ENCODE data around the gene ZKSCAN7.
"Not testable (repeated sequence)": the region's sequence is repeated elsewhere in the genome, so short reads cannot be mapped to it uniquely, and the experiment has no call there.

DNA sequence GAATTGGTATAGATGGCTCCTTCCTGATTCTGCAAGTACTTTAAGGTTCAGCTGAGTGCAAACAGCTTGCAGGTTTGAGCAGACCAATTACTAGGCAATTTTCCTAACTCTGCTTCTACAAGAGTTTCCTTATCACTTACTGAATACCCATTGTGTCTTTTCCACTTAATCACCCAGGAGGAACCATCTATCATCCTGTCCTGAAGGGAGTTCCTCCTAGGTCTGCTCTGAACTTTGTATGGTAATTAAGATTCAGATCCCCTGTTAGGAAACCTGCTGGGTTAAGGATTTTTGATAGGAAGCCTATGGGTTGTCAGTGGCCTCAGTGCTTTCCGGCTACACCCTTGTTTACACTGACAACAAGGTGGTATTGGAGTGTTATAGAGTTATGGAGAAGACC lies 10.2 kb upstream of the ZKSCAN7 start:
- TF ChIP-seq JUN (IDR thresholded peaks at IDR 0.05; ENCODE audit: low read depth, low read length); ZNF274 (IDR thresholded peaks at IDR 0.05; ENCODE audit: borderline replicate concordance, extremely low read depth, low read length); FOSL1 (IDR thresholded peaks at IDR 0.05; ENCODE audit: insufficient read depth, low read depth, low read length); CTCF (IDR thresholded peaks at IDR 0.05; ENCODE audit: control extremely low read depth in 1 of 3, insufficient read depth in 1 of 3, low read depth in 1 of 3, low read length in 3 of 3); SIRT6 (IDR thresholded peaks at IDR 0.05; ENCODE audit: low read length); RXRA (IDR thresholded peaks at IDR 0.05; ENCODE audit: insufficient read depth, low read depth, low read length); POLR2A (IDR thresholded peaks at IDR 0.05; ENCODE audit: control extremely low read depth in 1 of 2, low read depth in 2 of 2, low read length in 2 of 2); RAD21 (IDR thresholded peaks at IDR 0.05 in 1 of 2, conservative IDR thresholded peaks at IDR 0.05 in 1 of 2; ENCODE audit: low read depth in 2 of 2, low read length in 2 of 2); GTF2F1 (IDR thresholded peaks at IDR 0.05; ENCODE audit: borderline replicate concordance, low read depth, low read length); MAFK (IDR thresholded peaks at IDR 0.05; ENCODE audit: low read depth, low read length); CHD2 (IDR thresholded peaks at IDR 0.05; ENCODE audit: low read length): not testable (repeated sequence)
